CD4-positive, alpha-beta T cell (primary cell): ENCODE data around the gene COP1. TPM values are rescaled to one million over a fixed set of nuclear protein-coding genes. Genes with fewer than 3 reads are reported as not detected.

ENCODE experiments used
- ATAC-seq: fragments of 200-7000 bp; cut with Tn5 transposase; one replicate; pipeline ENCODE4 v1.10.0; 2022; ENCODE audit warnings: mild to moderate bottlenecking; ENCODE audit not compliant: poor library complexity
- CTCF ChIA-PET: fragments of 350-600 bp; sonication (Branson Sonifier 250); formaldehyde crosslinking; loops from one replicate; lab custom pipeline; 2021; ENCODE audit warnings: antibody characterized with exemption, inconsistent platforms; lab: Charles Lee
- POLR2A ChIA-PET: fragments of 350-600 bp; sonication (Branson Sonifier 250); formaldehyde crosslinking; loops from one replicate; lab custom pipeline; 2021; ENCODE audit warnings: antibody characterized with exemption, inconsistent platforms; lab: Charles Lee
- DNase-seq, 14 experiments: peaks; one replicate each; pipeline ENCODE4 v3.0.0-alpha.2; 2013 to 2020; ENCODE audit warnings: mixed read lengths in 2 of 14
- H3K27ac ChIP-seq, 2 donors: one replicate each; pipeline versions ENCODE4 v1.5.1 to v1.7.0; 2013; ENCODE audit warnings: low read length in 2 of 2, low read depth in 1 of 2, mild to moderate bottlenecking in 1 of 2
- H3K27me3 ChIP-seq, 2 experiments: 1 replicate in 1 of 2; 2 replicates in 1 of 2; pipeline versions ENCODE4 v1.6.1 to v1.7.0; 2013; ENCODE audit warnings: low read length in 2 of 2, control low read depth in 1 of 2, mild to moderate bottlenecking in 1 of 2, moderate library complexity in 1 of 2; ENCODE audit not compliant: insufficient read depth in 2 of 2, control insufficient read depth in 1 of 2
- H3K36me3 ChIP-seq: one replicate; pipeline ENCODE4 v1.6.1; 2013; ENCODE audit warnings: low read length, control low read depth; ENCODE audit not compliant: insufficient read depth
- H3K4me1 ChIP-seq: one replicate; pipeline ENCODE4 v1.6.1; 2013; ENCODE audit warnings: low read length, control low read depth; ENCODE audit not compliant: insufficient read depth
- H3K4me3 ChIP-seq: one replicate; pipeline ENCODE4 v1.5.1; 2013; ENCODE audit warnings: mild to moderate bottlenecking, low read length, moderate library complexity
- H3K9me3 ChIP-seq, 2 experiments: 1 replicate in 1 of 2; 2 replicates in 1 of 2; pipeline versions ENCODE4 v1.6.1 to v1.7.0; 2013; ENCODE audit warnings: low read length in 2 of 2, mild to moderate bottlenecking in 2 of 2, control low read depth in 1 of 2, moderate library complexity in 1 of 2; ENCODE audit not compliant: control insufficient read depth in 1 of 2, insufficient read depth in 1 of 2
- H3K27ac Mint-ChIP-seq: one replicate; pipeline ENCODE4 v1.8.0; 2020; ENCODE audit warnings: mixed read lengths
- H3K27me3 Mint-ChIP-seq: one replicate; pipeline ENCODE4 v1.8.0; 2021; ENCODE audit warnings: mixed read lengths
- H3K36me3 Mint-ChIP-seq: one replicate; pipeline ENCODE4 v1.8.0; 2021; ENCODE audit warnings: low read depth, mixed read lengths
- H3K4me1 Mint-ChIP-seq: one replicate; pipeline ENCODE4 v1.8.0; 2021; ENCODE audit warnings: low read depth, mixed read lengths
- H3K4me3 Mint-ChIP-seq: one replicate; pipeline ENCODE4 v1.8.0; 2020; ENCODE audit warnings: mild to moderate bottlenecking, mixed read lengths
- H3K9me3 Mint-ChIP-seq: one replicate; pipeline ENCODE4 v1.8.0; 2020; ENCODE audit warnings: mixed read lengths
- CTCF ChIP-seq: fragments of 200-600 bp; IDR thresholded peaks from one replicate; pipeline ENCODE4 v1.8.0; 2022; ENCODE audit warnings: antibody characterized with exemption, mild to moderate bottlenecking
- intact Hi-C, 2 experiments: fragments of 100-400 bp; cut with DNase I in 1 of 2; cut with micrococcal nuclease in 1 of 2; formaldehyde crosslinking; loops; one replicate each; pipeline versions ENCODE4 v1.15.1 to v1.9.0; 2023 to 2025; cut with DNase I, micrococcal nuclease
- total RNA-seq, 174 experiments: library from RNA in 2 of 174; stranded (reverse) in 2 of 174; gene quantifications; one replicate each; pipeline ENCODE4 v1.2.3 and lab custom pipeline; 2021 to 2026

Gene COP1
- total RNA-seq, 2 experiments from 2014 or later = 38.6 to 42.2 TPM

GRCh38 chr1:176157995-176158394 lies 49.1 kb downstream of the COP1 start:
- Histone ChIP-seq H3K9me3 (peaks cover 8 to 17% of the 10 kb centered on the region in 2 experiments), H3K27ac (no peak overlapping the region), H3K4me3 (no peak overlapping the region), H3K4me1 (no peaks in the 10 kb centered on the region), H3K36me3 (peaks cover 61% of the 10 kb centered on the region), H3K27me3 (no peaks in the 10 kb centered on the region)
- DNase-seq (no peak), ATAC-seq (no peak)
- CTCF ChIA-PET = no interaction called here
- no peak overlapping the region for H3K4me3 Mint-ChIP-seq
- POLR2A ChIA-PET = no interaction called here
- H3K27ac Mint-ChIP-seq = no peak overlapping the region
- intact Hi-C loops = no loop called here
- TF ChIP-seq CTCF = no peak
- no peaks in the 10 kb centered on the region for H3K27me3 Mint-ChIP-seq
- H3K4me1 Mint-ChIP-seq = peaks cover 48% of the 10 kb centered on the region
- H3K9me3 Mint-ChIP-seq = peaks cover 13% of the 10 kb centered on the region
- peaks cover 94% of the 10 kb centered on the region for H3K36me3 Mint-ChIP-seq

DNA sequence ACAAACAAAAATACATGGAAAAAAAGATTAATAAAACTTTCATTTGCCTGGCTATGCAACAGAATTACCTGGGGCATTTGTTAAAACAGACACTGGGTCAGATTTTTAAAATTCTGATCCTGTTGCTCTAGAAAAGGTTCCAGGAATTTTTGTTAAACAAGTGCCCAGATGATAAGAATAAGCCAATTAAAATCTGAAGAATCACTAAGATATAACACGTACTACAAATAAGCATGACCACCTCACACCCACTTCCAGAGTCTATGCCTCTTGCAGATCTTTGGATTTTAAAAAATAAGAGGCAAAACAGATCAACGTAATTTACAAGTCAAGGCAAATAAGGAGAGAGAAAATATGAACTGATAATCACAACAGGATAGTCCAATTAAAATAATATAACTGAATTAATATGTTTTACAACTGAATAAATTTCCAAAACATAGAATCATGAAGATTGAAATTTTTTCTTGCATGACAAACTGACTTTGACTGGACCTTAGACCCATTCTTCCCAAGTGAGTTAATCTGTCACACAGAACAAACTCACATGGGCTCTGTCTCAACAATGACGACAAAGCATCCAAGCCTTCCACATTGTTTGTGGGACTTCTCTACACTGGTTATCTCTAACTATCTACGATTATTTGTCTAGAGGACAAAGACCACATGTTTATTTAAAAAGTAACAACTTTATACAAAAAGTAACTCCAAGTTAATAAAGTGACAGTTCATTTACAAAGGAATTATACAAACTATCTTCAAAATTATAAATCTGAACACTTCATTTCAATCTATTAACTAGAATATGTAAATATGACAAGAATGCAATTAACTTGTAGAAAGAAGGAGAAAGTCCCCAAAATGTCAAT lies 56.9 kb downstream of the COP1 start:
- H3K4me3 Mint-ChIP-seq = no peak overlapping the region
- ChIA-PET POLR2A (no interaction called here), CTCF (no interaction called here)
- intact Hi-C loops = no loop called here
- peaks cover 46% of the 10 kb centered on the region for H3K4me1 Mint-ChIP-seq
- ATAC-seq (no peak), DNase-seq (no peak)
- Histone ChIP-seq H3K9me3 (peaks cover 4% of the 10 kb centered on the region in 2 experiments), H3K27ac (no peak overlapping the region), H3K36me3 (peaks cover 31% of the 10 kb centered on the region), H3K4me3 (no peak overlapping the region), H3K4me1 (no peaks in the 10 kb centered on the region), H3K27me3 (no peaks in the 10 kb centered on the region)
- H3K27me3 Mint-ChIP-seq = no peaks in the 10 kb centered on the region
- H3K27ac Mint-ChIP-seq = no peak overlapping the region
- H3K36me3 Mint-ChIP-seq = peaks cover 92% of the 10 kb centered on the region
- no peak for TF ChIP-seq CTCF
- H3K9me3 Mint-ChIP-seq = peaks cover 8% of the 10 kb centered on the region

DNA sequence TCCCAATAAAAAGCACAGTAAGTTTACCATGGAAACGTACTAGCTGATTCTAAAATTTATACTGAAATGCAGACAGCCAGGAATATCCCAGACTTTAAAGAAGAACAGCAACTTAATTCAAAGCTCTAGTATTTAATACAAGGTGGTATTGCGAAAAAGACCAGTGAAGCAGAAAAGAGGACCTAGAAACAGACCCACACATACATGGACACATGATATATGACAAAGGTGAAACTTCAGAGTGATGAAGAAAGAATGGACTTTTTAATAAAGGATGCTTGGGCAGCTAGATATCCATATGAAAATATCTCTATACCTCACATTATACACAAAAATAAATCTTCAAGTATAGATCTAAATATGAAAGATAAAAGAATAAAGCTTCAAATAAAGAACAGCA lies 62.6 kb downstream of the COP1 start:
- H3K27ac ChIP-seq = no peak overlapping the region
- H3K9me3 ChIP-seq = peaks cover 4% of the 10 kb centered on the region in 2 experiments
- intact Hi-C loops = loop anchor here in 1 of 2 experiments (5.0 kb wide), 1 partner anchor 63 kb away; the partner anchor contains the start of gene COP1
- Mint-ChIP-seq H3K27me3 (no peaks in the 10 kb centered on the region), H3K4me1 (peaks cover 46% of the 10 kb centered on the region), H3K27ac (no peak overlapping the region), H3K36me3 (peaks cover 90% of the 10 kb centered on the region), H3K4me3 (no peak overlapping the region), H3K9me3 (peaks cover 10% of the 10 kb centered on the region)
- CTCF ChIA-PET = interaction anchor here (0.6 to 0.9 kb wide), 2 partner anchors 18 to 58 kb away, joined by 3 read pairs; no protein-coding TSS in a partner anchor
- POLR2A ChIA-PET = no interaction called here
- H3K4me3 ChIP-seq = no peak overlapping the region
- ATAC-seq (no peak), DNase-seq (no peak)
- H3K36me3 ChIP-seq = peaks cover 19% of the 10 kb centered on the region
- H3K4me1 ChIP-seq = no peaks in the 10 kb centered on the region
- no peaks in the 10 kb centered on the region for H3K27me3 ChIP-seq
- no peak for TF ChIP-seq CTCF
